GM12878 (cell line): Measurements from ENCODE around the gene RASAL1. TPM values are rescaled to one million over a fixed set of nuclear protein-coding genes. Genes with fewer than 3 reads are reported as not detected.

Experiments used
- ATAC-seq: fragments of 200-7000 bp; cut with Tn5 transposase; 3 replicates; pipeline ENCODE4 v1.9.1; 2020; ENCODE audit warnings: mild to moderate bottlenecking, moderate library complexity
- BruUV-seq: library from RNA; stranded (reverse); fragments of 400-500 nt; replicated peaks from 2 replicates; lab custom pipeline; 2021; lab: Mats Ljungman, UMichigan
- CTCF ChIA-PET: fragments of 300-600 bp; sonication (Branson Sonifier 250); formaldehyde crosslinking; extraction: SDS; loops from one replicate; lab custom pipeline; 2021; ENCODE audit warnings: inconsistent platforms; lab: Yijun Ruan, JAX
- POLR2A ChIA-PET: fragments of 350-600 bp; formaldehyde crosslinking; extraction: SDS; loops from one replicate; lab custom pipeline; 2021; ENCODE audit warnings: inconsistent platforms; lab: Charles Lee
- RAD21 ChIA-PET: fragments of 300-600 bp; sonication (Branson Sonifier 250); formaldehyde crosslinking; loops from one replicate; lab custom pipeline; 2023; ENCODE audit warnings: antibody characterized with exemption; ENCODE audit not compliant: unreplicated experiment; lab: Charles Lee
- SMC1A ChIA-PET: fragments of 300-600 bp; sonication (Branson Sonifier 250); formaldehyde crosslinking; loops from one replicate; lab custom pipeline; 2023; ENCODE audit not compliant: unreplicated experiment, uncharacterized antibody; lab: Charles Lee
- DNase-seq: peaks from one replicate; pipeline ENCODE4 v3.0.0-alpha.2; 2011; ENCODE audit warnings: low read depth, low spot score
- FAIRE-seq: peaks from 3 replicates; lab custom pipeline; 2011; peaks lifted over from hg19 to GRCh38; lab: Jason Lieb, UNC
- H2AFZ ChIP-seq: 2 replicates; pipeline ENCODE4 v1.6.0; 2011; ENCODE audit warnings: low read depth, low read length, control low read depth; ENCODE audit not compliant: control insufficient read depth
- H3K27ac ChIP-seq: 2 replicates; pipeline ENCODE4 v1.5.1; 2011; ENCODE audit warnings: control low read depth; ENCODE audit not compliant: control insufficient read depth, insufficient read depth
- H3K27me3 ChIP-seq, 2 experiments: replicated peaks in 1 of 2; 2 replicates each; pipeline versions ENCODE4 v1.6.0 to v1.6.1; 2011; ENCODE audit warnings: low read length in 1 of 2; ENCODE audit not compliant: control insufficient read depth in 2 of 2, insufficient read depth in 2 of 2
- H3K36me3 ChIP-seq, 2 experiments: 2 replicates each; pipeline ENCODE4 v1.5.1; 2011; ENCODE audit warnings: low read length in 1 of 2; ENCODE audit not compliant: control insufficient read depth in 2 of 2, insufficient read depth in 2 of 2
- H3K4me1 ChIP-seq: 2 replicates; pipeline ENCODE4 v1.6.1; 2011; ENCODE audit warnings: mild to moderate bottlenecking, low read length, moderate library complexity, mixed read lengths; ENCODE audit not compliant: control insufficient read depth, insufficient read depth
- H3K4me2 ChIP-seq: 2 replicates; pipeline ENCODE4 v1.6.0; 2011; ENCODE audit warnings: control low read depth; ENCODE audit not compliant: control insufficient read depth, insufficient read depth
- H3K4me3 ChIP-seq: fragments of 200-600 bp; sonication (generic); 2 replicates; pipeline ENCODE4 v1.5.1; 2016
- H3K79me2 ChIP-seq: 2 replicates; pipeline ENCODE4 v1.6.0; 2011; ENCODE audit warnings: low read length; ENCODE audit not compliant: control insufficient read depth, insufficient read depth
- H3K9ac ChIP-seq: 2 replicates; pipeline ENCODE4 v1.8.0; 2011; ENCODE audit warnings: low read length, control low read depth, mixed read lengths; ENCODE audit not compliant: control insufficient read depth, insufficient read depth
- H3K9me3 ChIP-seq: replicated peaks from 3 replicates; pipeline ENCODE4 v1.5.1; 2011; ENCODE audit warnings: mild to moderate bottlenecking, low read length; ENCODE audit not compliant: control insufficient read depth, insufficient read depth
- H4K20me1 ChIP-seq: 2 replicates; pipeline ENCODE4 v1.6.0; 2011; ENCODE audit not compliant: control insufficient read depth, insufficient read depth
- BACH1 ChIP-seq: fragments of 450-650 bp; IDR thresholded peaks from 2 replicates; pipeline ENCODE4 v1.6.1; 2017; ENCODE audit warnings: mild to moderate bottlenecking, borderline replicate concordance
- CHD4 ChIP-seq: fragments of 200-600 bp; sonication (generic); IDR thresholded peaks from 2 replicates; pipeline ENCODE4 v1.6.1; 2016; ENCODE audit warnings: mild to moderate bottlenecking
- CREM ChIP-seq: IDR thresholded peaks from 2 replicates; pipeline ENCODE4 v1.6.1; 2014; ENCODE audit warnings: antibody characterized with exemption, low read depth
- CUX1 ChIP-seq: IDR thresholded peaks from 2 replicates; pipeline ENCODE4 v1.6.1; 2012; ENCODE audit warnings: improper control_type of control experiment, low read depth, low read length; ENCODE audit not compliant: insufficient replicate concordance
- EP300 ChIP-seq, 2 experiments: fragments of 150-350 bp in 1 of 2; IDR thresholded peaks; 2 replicates each; pipeline ENCODE4 v1.6.1; 2011 to 2012; ENCODE audit warnings: low read depth in 2 of 2, low read length in 2 of 2, borderline replicate concordance in 1 of 2, improper control_type of control experiment in 1 of 2, inconsistent platforms in 1 of 2; ENCODE audit not compliant: control insufficient read depth in 1 of 2
- HSF1 ChIP-seq: fragments of 150-350 bp; IDR thresholded peaks from 2 replicates; pipeline ENCODE4 v1.6.1; 2014; ENCODE audit warnings: mild to moderate bottlenecking, low read depth, low read length
- MXI1 ChIP-seq: fragments of 150-350 bp; IDR thresholded peaks from 2 replicates; pipeline ENCODE4 v1.6.1; 2011; ENCODE audit warnings: low read depth, mild to moderate bottlenecking, inconsistent platforms, low read length, improper control_type of control experiment
- NR2C1 ChIP-seq: fragments of 450-650 bp; IDR thresholded peaks from 2 replicates; pipeline ENCODE4 v1.6.1; 2017; ENCODE audit warnings: antibody characterized with exemption, mild to moderate bottlenecking, moderate library complexity
- RBBP5 ChIP-seq: fragments of 200-600 bp; sonication (generic); conservative IDR thresholded peaks from 2 replicates; pipeline ENCODE4 v1.6.1; 2016
- RCOR1 ChIP-seq: conservative IDR thresholded peaks from 2 replicates; pipeline ENCODE4 v1.6.1; 2012; ENCODE audit warnings: low read depth, low read length, improper control_type of control experiment
- TBL1XR1 ChIP-seq: IDR thresholded peaks from 2 replicates; pipeline ENCODE4 v1.6.1; 2012; ENCODE audit warnings: low read depth, low read length, improper control_type of control experiment
- ZBTB4 ChIP-seq: fragments of 450-650 bp; formaldehyde crosslinking; IDR thresholded peaks from 2 replicates; pipeline ENCODE4 v1.4.0; 2022; ENCODE audit warnings: mild to moderate bottlenecking, moderate library complexity
- ZNF217 ChIP-seq: fragments of 450-650 bp; IDR thresholded peaks from 2 replicates; pipeline ENCODE4 v1.6.1; 2017; ENCODE audit warnings: antibody characterized with exemption, mild to moderate bottlenecking
- WGBS: methylation state at CpG from one replicate; pipeline ENCODE4 v1.1.6; 2016; ENCODE audit warnings: low lambda C conversion rate; ENCODE audit not compliant: insufficient replicate concordance, insufficient coverage; ENCODE audit errors: missing lambda C conversion rate; 5-methylcytosine and 5-hydroxymethylcytosine counted together
- in situ Hi-C: fragments of 300-500 bp; cut with MboI; formaldehyde crosslinking; loops from 9 replicates; pipeline ENCODE4 v1.14.3; 2018; ENCODE audit warnings: mixed read lengths
- intact Hi-C: fragments of 100-400 bp; cut with micrococcal nuclease; formaldehyde crosslinking; loops from one replicate; pipeline ENCODE4 v1.14.2; 2022; ENCODE audit not compliant: unreplicated experiment
- polyA plus RNA-seq, 11 experiments: library from polyadenylated mRNA; depleted of rRNA in 4 of 11; unstranded in 6 of 11; stranded (reverse) in 5 of 11; fragments of >200 nt; fragmentation: Nextera tagmentation in 4 of 11; fragmentation: Illumina TruSeq in 1 of 11; extraction: Ambion mirVana in 4 of 11; extraction: Trizol in 1 of 11; gene quantifications; 1 replicate in 1 of 11; 2 replicates in 10 of 11; pipeline versions ENCODE4 v1.2.1 to v1.2.3, GENCODE V29; 2011 to 2016; ENCODE audit warnings: inconsistent platforms in 2 of 11, missing spikeins in 2 of 11, low read depth in 1 of 11
- total RNA-seq, 4 experiments: library from RNA; depleted of rRNA in 3 of 4; stranded (reverse); fragments of >200 nt in 3 of 4; fragmentation: Illumina TruSeq in 1 of 4; extraction: Trizol in 1 of 4; gene quantifications; 2 replicates each; pipeline versions ENCODE4 v1.2.1 to v1.2.3, GENCODE V29; 2013 to 2021

RASAL1 gene
- total and polyA plus RNA-seq, 10 of the 15 experiments (the other 5 are each of a cell fraction or from before 2014, with no cell fraction given) = 0.12 to 1.0 (median 0.52) TPM; not detected in 6

GRCh38 chr12:113169697-113170096 lies 34.1 kb upstream of the RASAL1 start:
- in situ Hi-C loops = no loop called here
- CTCF ChIA-PET = interaction anchor here (0.8 to 5.9 kb wide), 4 partner anchors 31 to 177 kb away, joined by 3 to 102 read pairs (median 6); no protein-coding TSS in a partner anchor
- H3K9ac ChIP-seq = no peak overlapping the region
- TF ChIP-seq RBBP5 (no peak), NR2C1 (no peak), ZBTB4 (no peak), EP300 (IDR thresholded peaks at IDR 0.05; ENCODE audit: borderline replicate concordance in 1 of 2, control insufficient read depth in 1 of 2, low read depth in 2 of 2, low read length in 2 of 2) (no peak), CUX1 (no peak), CREM (no peak), HSF1 (no peak), ZNF217 (no peak), CHD4 (no peak), BACH1 (no peak), MXI1 (no peak), TBL1XR1 (no peak), RCOR1 (no peak)

More at GRCh38 chr12:113169697-113170096, 34.1 kb upstream of the RASAL1 start:
- intact Hi-C loops = loop anchor here (5.0 kb wide), 2 partner anchors 177 to 267 kb away; no protein-coding TSS in a partner anchor
- ChIA-PET RAD21 (interaction anchor here (1.5 kb wide), 1 partner anchor 16 kb away, joined by 4 read pairs; no protein-coding TSS in a partner anchor), POLR2A (no interaction called here), SMC1A (interaction anchor here (1.9 to 2.2 kb wide), 2 partner anchors 16 to 35 kb away, joined by 5 read pairs; partner anchors contain the start of genes DDX54 and RITA1)
- ATAC-seq (no peak), FAIRE-seq (no peak), DNase-seq (no peak)
- no peaks in the 10 kb centered on the region for H3K9me3 ChIP-seq
- no TSS peak for BruUV-seq
- 91% methylated on average over 13 of the region's 13 CpGs for whole genome bisulfite sequencing
- peaks cover 19% of the 10 kb centered on the region for H3K4me1 ChIP-seq
- H3K36me3 ChIP-seq = peaks cover 32 to 33% of the 10 kb centered on the region in 2 experiments
- no peak overlapping the region for H3K4me3 ChIP-seq
- H3K79me2 ChIP-seq = no peaks in the 10 kb centered on the region
- no peak overlapping the region for H3K4me2 ChIP-seq
- H3K27ac ChIP-seq = no peak overlapping the region
- no peak overlapping the region for H2AFZ ChIP-seq
- no peaks in the 10 kb centered on the region for H3K27me3 ChIP-seq
- no peaks in the 10 kb centered on the region for H4K20me1 ChIP-seq
